ENCODE measurements around the gene FRY.

Gene FRY

DNA sequence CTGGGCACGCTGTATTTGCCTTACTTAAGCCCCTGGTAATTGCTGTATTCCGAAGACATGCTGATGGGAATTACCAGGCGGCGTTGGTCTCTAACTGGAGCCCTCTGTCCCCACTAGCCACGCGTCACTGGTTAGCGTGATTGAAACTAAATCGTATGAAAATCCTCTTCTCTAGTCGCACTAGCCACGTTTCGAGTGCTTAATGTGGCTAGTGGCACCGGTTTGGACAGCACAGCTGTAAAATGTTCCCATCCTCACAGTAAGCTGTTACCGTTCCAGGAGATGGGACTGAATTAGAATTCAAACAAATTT, 284.4 kb downstream of the FRY start:
- H3K4me3 Mint-ChIP-seq, result peak overlapping the region; percentile 92
- H3K27ac Mint-ChIP-seq, result peak overlapping the region; percentile 99
- H3K9me3 Mint-ChIP-seq, result no peaks in the 10 kb centered on the region
- peaks cover 4% of the 10 kb centered on the region for H3K27me3 Mint-ChIP-seq
- peaks cover 45% of the 10 kb centered on the region for H3K4me1 Mint-ChIP-seq
- H3K36me3 Mint-ChIP-seq, result peaks cover 21% of the 10 kb centered on the region
- no peak for DNase-seq
- CTCF ChIA-PET, result interaction anchor here (0.8 to 1.6 kb wide), 4 partner anchors 10 to 406 kb away, joined by 3 to 8 read pairs (median 3); partner anchors contain the start of gene N4BP2L1

DNA sequence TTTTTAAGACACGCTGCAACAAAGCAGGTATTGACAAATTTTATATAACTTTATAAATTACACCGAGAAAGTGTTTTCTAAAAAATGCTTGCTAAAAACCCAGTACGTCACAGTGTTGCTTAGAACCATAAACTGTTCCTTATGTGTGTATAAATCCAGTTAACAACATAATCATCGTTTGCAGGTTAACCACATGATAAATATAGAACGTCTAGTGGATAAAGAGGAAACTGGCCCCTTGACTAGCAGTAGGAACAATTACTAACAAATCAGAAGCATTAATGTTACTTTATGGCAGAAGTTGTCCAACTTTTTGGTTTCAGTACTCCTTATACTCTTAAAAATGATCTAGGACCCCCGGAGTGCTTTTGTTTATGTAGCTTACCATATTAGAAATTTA, 284.9 kb downstream of the FRY start:
- H3K4me3 Mint-ChIP-seq, result peak overlapping the region; percentile 92
- peaks cover 4% of the 10 kb centered on the region for H3K27me3 Mint-ChIP-seq
- peak overlapping the region; percentile 99 for H3K27ac Mint-ChIP-seq
- CTCF ChIA-PET, result interaction anchor here (1.0 to 1.4 kb wide), 2 partner anchors 19 to 406 kb away, joined by 3 read pairs; no protein-coding TSS in a partner anchor
- H3K4me1 Mint-ChIP-seq, result peaks cover 48% of the 10 kb centered on the region
- H3K9me3 Mint-ChIP-seq, result no peaks in the 10 kb centered on the region
- no peak for DNase-seq
- H3K36me3 Mint-ChIP-seq, result peaks cover 24% of the 10 kb centered on the region

DNA sequence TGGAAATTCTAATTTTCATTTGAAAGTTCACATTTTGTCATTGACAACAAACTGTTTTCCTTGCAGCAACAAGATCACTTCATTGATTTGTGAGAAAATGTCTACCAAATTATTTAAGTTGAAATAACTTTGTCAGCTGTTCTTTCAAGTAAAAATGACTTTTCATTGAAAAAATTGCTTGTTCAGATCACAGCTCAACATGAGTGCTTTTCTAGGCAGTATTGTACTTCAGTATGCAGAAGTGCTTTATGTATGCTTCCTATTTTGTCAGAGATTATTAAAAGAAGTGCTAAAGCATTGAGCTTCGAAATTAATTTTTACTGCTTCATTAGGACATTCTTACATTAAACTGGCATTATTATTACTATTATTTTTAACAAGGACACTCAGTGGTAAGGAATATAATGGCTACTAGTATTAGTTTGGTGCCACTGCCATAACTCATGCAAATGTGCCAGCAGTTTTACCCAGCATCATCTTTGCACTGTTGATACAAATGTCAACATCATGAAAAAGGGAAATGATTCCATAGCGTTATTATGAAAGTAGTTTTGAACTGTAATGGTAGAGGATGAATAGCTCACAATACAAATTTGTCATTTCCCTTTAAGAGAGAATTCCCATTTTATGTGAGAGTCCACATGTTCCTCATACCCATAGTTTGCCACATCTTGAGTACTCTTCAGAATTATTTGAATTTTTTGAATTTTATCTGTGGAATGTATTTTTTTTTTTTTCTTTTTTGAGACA, 286.3 kb downstream of the FRY start:
- H3K36me3 Mint-ChIP-seq, result peaks cover 27% of the 10 kb centered on the region
- H3K9me3 Mint-ChIP-seq, result no peaks in the 10 kb centered on the region
- DNase-seq, result no peak
- H3K4me3 Mint-ChIP-seq, result no peak overlapping the region
- no peak overlapping the region for H3K27ac Mint-ChIP-seq
- H3K27me3 Mint-ChIP-seq, result peaks cover 4% of the 10 kb centered on the region
- CTCF ChIA-PET, result interaction anchor here (0.6 to 0.9 kb wide), 2 partner anchors 50 to 78 kb away, joined by 3 to 4 read pairs; no protein-coding TSS in a partner anchor
- peaks cover 46% of the 10 kb centered on the region for H3K4me1 Mint-ChIP-seq

DNA sequence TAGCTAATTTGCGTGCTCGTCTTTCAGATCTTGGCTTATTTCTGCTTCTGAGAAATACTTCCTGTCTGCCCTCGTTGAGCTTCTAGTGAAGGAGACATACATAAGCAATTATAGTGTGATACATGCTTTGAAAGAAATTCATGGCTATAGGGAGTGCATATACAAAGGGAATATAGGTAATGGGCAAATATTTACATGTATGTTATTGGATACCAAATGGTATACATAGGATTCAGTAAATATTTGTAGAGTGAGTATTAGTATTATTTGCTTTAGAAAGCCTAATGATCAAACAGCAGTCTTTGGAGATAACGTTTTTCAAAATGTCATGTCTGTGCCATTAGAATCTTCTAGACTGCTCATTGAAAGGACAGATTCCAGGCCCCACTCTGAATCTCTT, 289.0 kb downstream of the FRY start:
- DNase-seq, result no peak
- H3K36me3 Mint-ChIP-seq, result peaks cover 34% of the 10 kb centered on the region
- H3K27ac Mint-ChIP-seq, result no peak overlapping the region
- H3K27me3 Mint-ChIP-seq, result peaks cover 2% of the 10 kb centered on the region
- H3K4me3 Mint-ChIP-seq, result no peak overlapping the region
- peaks cover 35% of the 10 kb centered on the region for H3K4me1 Mint-ChIP-seq
- no peaks in the 10 kb centered on the region for H3K9me3 Mint-ChIP-seq
- CTCF ChIA-PET, result no interaction called here

DNA sequence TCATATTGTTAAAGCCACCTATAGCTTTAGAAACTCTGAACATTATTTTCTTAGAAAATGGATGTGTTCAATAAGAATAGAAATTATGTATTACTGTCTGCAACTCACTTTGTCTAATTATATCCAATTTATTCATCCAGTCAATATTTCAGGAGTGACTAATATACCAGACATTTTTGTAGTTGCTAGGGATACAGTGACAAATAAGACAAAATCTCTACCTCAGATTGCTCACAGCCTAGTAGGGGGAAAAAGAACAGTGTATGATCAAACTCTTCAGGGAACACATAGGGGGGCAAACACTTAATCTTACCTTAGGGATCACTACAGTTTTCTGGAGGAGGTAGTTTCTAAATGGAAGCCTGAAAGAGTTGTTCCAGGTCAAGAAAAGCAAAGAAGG, 292.3 kb downstream of the FRY start:
- CTCF ChIA-PET, result interaction anchor here (2.4 kb wide), 1 partner anchor 12 kb away, joined by 9 read pairs; no protein-coding TSS in a partner anchor
- Mint-ChIP-seq H3K9me3 (no peaks in the 10 kb centered on the region), H3K36me3 (peaks cover 39% of the 10 kb centered on the region)

DNA sequence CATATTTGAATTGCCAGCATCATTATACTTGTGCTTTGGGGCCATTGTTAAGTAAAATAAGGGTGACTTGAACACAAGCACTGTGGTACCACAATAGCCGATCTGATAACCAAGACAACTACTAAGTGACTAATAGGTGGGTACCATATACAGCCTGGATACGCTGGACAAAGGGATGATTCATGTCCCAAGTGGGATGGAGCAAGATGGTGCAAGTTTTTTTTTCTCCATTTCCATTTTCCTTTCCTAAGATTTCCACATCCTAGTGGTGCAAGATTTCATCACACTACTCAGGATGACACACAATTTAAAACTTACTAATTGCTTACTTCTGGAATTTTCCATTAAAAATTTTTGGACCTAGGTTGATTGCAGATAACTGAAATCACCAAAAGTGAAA, 298.9 kb downstream of the FRY start:
- peaks cover 49% of the 10 kb centered on the region for H3K36me3 Mint-ChIP-seq
- no peaks in the 10 kb centered on the region for H3K4me1 Mint-ChIP-seq
- no peak overlapping the region for H3K4me3 Mint-ChIP-seq
- H3K9me3 Mint-ChIP-seq, result no peaks in the 10 kb centered on the region
- no peak for DNase-seq
- H3K27me3 Mint-ChIP-seq, result no peaks in the 10 kb centered on the region
- CTCF ChIA-PET, result no interaction called here
- H3K27ac Mint-ChIP-seq, result no peak overlapping the region

More for the DNA sequence above, 292.3 kb downstream of the FRY start:
- Mint-ChIP-seq H3K27ac (no peak overlapping the region), H3K27me3 (no peaks in the 10 kb centered on the region), H3K4me1 (peaks cover 18% of the 10 kb centered on the region), H3K4me3 (no peak overlapping the region)
- no peak for DNase-seq

DNA sequence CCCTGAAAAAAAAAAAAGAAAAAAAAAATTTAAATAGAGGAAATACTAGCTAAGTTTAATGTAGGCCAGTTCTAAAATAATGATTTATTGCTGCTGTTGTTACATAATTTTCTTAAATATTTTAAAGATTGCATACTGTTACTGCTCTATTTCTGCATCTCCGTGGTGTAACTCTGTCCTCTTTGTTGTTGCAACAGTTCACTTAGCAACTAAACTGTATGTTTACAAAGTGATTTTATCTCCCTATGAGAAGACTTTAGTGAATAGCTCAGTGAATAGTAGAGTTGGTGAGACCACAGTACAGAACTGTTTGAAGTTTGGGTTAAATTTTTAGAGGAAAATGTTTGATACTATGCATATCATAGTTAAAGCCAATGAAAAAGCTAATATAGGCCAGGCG, 303.1 kb downstream of the FRY start:
- no peak for DNase-seq
- CTCF ChIA-PET, result interaction anchor here (1.0 to 1.9 kb wide), 2 partner anchors 11 to 88 kb away, joined by 3 to 9 read pairs; no protein-coding TSS in a partner anchor
- Mint-ChIP-seq H3K27ac (no peak overlapping the region), H3K27me3 (no peaks in the 10 kb centered on the region), H3K36me3 (peaks cover 76% of the 10 kb centered on the region), H3K4me3 (no peak overlapping the region), H3K9me3 (peaks cover 5% of the 10 kb centered on the region), H3K4me1 (no peaks in the 10 kb centered on the region)

DNA sequence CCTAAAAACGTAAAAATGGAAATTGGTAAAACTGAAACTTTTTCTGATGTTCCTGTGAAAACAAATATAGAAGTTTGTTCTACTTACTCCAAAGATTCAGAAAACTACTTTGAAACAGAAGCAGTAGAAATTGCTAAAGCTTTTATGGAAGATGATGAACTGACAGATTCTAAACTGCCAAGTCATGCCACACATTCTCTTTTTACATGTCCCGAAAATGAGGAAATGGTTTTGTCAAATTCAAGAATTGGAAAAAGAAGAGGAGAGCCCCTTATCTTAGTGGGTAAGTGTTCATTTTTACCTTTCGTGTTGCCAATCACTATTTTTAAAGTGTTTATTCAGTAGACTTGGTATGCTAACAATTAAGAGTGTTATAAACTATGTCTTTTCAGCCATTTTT, 309.3 kb downstream of the FRY start:
- H3K9me3 Mint-ChIP-seq, result peaks cover 8% of the 10 kb centered on the region
- CTCF ChIA-PET, result no interaction called here
- no peak for DNase-seq
- no peaks in the 10 kb centered on the region for H3K27me3 Mint-ChIP-seq
- no peak overlapping the region for H3K4me3 Mint-ChIP-seq
- no peak overlapping the region for H3K27ac Mint-ChIP-seq
- H3K4me1 Mint-ChIP-seq, result no peaks in the 10 kb centered on the region
- H3K36me3 Mint-ChIP-seq, result peaks cover 44% of the 10 kb centered on the region

DNA sequence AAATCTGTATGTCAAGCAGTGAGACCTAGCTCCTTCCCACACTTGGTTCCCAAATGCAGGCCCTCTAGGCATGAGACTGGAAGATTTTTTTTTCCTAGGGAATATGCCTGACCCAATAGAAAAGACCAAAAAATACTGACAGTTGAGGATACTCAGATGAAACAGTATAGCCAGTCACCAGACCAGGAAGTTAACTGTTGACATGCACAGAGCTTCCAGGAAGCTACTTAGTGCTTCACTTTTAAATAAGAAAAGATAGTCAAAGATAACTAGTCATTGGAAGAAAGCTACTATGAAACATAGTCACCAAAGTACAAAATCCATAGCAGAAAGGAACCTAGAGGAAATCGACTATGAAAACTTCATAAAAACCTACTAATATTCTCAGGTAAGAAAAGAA, 316.1 kb downstream of the FRY start:
- Mint-ChIP-seq H3K9me3 (no peaks in the 10 kb centered on the region), H3K27me3 (no peaks in the 10 kb centered on the region), H3K4me3 (no peak overlapping the region), H3K4me1 (peaks cover 15% of the 10 kb centered on the region), H3K27ac (peak overlapping the region; percentile 58), H3K36me3 (peaks cover 38% of the 10 kb centered on the region)
- no peak for DNase-seq
- CTCF ChIA-PET, result no interaction called here

Measured in activated naive CD4-positive, alpha-beta T cell treated with anti-CD3 and anti-CD28 coated beads, Interleukin-2, amount 10 ng/mL, durations not matched to agents 7 days and 5 days (primary cell).